ENCODE results near the gene JPT2.
"Not testable (repeated sequence)": the region's sequence is repeated elsewhere in the genome, so short reads cannot be mapped to it uniquely, and the experiment has no call there.

JPT2 gene

DNA sequence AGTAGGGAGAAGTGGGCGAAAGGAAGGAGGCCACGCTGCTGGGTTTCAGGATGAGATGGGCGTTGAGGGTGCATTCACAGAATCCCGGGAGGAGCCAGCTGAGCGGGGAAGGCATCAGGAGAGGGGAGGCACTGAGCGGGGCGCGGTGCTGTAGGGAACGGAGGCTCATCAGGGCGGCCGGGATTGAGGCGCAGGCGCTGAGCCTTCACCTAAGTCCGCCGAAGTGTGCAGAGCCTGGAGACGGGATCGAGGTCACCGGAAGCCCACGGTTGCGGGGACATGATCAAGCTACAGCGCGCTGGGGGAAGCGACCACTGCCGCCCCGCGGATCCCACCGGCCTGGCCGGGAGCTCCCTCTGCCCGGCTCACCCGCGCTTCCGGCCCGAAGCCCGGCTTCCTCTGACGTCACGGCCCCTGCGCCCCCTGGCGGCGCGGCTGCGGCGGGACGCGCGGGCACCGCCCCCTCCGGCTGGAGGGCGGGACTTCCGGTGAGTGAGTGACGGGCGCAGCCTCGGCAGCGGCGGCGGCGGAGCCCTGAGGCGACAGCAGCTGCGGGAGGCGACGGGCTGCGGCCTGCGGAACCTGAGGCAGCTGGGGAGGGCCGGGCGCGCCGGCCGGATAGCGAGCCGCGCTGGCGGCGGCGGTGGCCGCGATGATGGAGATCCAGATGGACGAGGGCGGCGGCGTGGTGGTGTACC, 27.8 kb downstream of the JPT2 start, which contains the start of gene MAPK8IP3:
MAPK8IP3 (plus strand) TSS at position 508 of the 698 bp plus-strand sequence; CDS start at position 653, 145 bp downstream.
- peak; percentile 85 to 95 (median 93) for DNase-seq (ENCODE audit: low read depth in 4 of 4, low spot score in 1 of 4)

DNA sequence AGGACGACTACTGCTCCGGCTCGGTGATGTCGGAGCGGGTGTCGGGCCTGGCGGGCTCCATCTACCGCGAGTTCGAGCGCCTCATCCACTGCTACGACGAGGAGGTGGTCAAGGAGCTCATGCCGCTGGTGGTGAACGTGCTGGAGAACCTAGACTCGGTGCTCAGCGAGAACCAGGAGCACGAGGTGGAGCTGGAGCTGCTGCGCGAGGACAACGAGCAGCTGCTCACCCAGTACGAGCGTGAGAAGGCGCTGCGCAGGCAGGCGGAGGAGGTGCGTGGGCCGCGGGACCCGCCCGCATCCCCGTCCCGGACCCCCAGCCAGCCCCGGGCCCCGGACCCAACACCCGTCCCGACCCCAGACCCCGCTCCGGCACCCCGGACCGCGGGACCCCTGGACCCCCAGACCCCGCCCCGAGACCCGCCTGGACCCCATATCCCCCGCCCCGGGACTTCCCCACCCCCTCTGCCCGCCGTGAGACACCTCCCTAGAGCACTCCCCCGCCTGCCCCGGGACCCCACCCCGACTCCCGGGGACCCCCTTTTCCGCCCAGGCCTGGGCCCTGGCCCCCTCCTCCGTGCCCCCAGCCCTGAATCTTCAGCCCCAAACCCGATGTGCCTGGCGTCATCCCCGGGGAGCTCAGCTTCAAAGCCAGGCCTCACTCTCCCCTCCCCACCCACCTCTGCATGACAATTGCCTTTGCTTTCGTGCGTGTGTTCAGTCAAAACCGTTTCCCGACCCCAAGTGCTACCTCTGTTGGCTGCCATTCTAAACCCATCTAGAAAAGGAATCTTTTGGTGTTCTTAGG, 28.5 kb downstream of the JPT2 start:
- DNase-seq (ENCODE audit: low read depth in 4 of 4, low spot score in 1 of 4): peak in 2 of 4 experiments; percentile 18 to 26

DNA sequence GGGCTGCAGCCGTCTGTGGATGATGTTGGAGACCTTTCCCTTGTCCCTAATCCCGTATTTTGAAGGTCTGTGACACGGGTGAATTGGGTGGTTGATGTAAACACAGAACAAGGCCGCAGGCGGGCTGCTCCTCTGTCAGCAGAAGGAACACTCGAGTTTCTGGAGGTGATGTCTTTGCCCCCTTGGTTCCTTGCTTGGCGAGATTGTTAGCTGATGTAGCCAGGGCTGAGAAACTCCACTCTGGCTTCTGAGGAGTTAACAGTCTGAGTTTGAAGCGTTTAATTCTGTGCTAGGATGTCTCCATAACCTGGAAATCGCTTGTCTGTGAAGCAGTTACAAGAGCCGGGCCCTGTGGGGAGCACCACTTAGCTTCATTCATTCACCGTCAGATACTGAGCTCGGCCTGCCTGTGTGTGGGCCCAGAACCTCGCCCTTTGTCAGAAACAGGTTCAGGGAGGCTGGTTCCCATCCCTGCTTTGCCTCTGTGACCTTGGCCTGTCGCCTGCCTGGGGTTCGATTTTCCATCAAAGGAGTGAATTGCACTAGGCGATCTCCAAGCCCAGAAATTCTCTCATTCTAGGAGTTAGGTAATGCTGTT, 29.2 kb downstream of the JPT2 start:
- no peak for DNase-seq (ENCODE audit: low read depth in 4 of 4, low spot score in 1 of 4)

DNA sequence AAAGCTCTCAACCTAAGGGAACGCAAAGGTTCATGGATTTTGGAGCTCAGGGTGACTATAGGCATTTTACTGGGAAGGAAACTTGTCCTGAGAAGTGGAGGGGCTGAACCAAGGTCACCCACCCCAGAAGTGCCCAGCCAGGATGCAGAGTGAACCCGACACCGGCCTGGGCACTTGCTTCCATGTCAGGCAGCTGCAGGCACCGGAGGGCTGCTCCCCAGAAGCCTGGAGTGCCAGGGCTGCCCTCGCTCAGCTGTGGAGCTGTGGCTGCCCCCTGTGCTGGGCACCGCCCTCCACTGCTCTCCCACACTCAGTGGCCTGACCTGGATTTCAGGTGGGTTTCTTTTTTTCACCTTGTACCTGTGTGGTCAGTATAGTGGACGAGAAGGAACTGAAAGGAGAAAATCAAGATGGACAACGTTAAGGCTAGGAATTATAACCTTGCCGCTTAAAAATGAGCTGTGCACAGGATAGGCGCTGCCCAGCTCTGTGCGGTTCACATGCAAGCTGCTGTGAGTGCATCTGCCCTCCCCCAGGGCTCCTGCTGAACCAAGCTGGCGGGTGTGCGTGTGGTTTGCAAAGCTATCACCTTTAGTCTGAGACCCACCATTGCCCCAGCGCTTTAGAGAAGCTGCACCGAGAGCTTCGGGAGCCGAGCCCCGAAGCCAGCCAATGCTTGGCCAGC, 30.1 kb downstream of the JPT2 start:
- no peak for DNase-seq (ENCODE audit: low read depth in 4 of 4, low spot score in 1 of 4)

DNA sequence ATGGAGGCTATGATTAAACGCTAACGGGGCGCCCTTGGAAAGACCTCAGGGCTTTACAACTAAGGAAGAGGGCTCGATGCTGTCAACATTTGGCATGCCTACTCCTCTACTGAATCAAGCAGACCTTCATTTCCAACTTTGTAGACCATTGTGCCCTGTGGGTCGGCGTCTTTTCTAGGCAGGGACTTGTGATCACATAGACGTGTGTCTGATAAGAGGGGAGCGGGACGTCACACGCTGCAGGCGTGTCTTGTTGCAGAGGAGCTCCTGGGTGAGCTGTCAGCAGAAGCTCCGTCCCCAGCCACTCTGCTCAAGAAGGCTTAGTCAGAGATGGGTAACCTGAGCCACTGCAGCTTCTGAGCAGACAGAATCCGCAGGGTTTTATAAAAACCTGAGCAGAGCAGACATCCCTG, 30.7 kb downstream of the JPT2 start:
- DNase-seq (ENCODE audit: low read depth in 4 of 4, low spot score in 1 of 4): no peak

DNA sequence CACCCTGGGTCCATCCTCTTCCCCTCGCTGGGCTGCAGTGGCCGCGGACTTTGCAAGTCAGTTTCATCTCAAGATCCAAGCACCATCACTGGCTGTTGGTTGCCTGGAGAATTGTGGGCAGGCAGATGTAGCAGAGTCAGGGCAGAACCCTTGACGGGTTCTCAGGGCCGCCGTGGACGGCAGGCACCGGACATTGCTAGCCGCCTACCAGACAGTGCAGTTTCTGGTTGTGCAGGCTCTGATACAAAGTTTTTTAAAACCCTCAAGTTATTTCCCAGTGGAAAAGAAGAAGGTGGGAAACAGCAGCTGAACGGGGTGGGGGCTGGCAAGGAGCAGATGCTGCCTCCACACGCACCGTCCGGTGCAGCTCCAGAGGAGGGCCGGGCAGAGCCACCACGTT, 31.3 kb downstream of the JPT2 start:
- DNase-seq (ENCODE audit: low read depth in 4 of 4, low spot score in 1 of 4): no peak

DNA sequence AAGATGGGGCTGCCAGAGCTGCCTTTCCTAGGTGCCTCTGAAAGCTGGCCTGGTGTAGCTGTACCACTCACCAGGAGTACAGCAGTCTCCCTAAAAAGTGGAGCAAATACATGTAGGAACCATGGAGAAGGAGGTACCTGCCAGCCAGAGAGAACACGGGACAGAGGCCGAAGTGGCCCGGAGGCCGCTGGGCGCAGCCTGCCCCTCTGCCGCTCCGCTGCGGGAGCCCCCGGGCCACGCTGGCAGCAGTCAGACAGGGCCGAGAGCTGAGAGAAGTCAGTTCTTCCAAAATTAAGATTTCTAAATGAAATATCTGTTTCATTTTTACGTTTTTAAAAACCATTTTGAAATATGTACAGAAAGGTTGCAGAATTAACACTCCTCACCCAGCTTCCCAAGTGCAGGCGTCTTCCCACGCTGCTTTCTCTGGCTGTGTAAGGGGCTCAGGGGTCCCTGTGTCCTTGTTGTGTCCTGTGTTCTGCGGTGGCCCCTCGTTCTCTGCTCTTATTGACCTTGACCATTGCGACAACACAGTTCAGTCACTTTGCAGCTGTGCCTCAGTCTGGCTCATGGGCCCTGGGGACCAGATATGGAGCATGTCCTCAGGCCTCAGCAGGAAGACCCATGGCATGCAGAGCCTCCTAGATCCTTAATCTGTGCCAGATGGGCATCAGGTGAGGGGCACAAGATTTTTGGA, 32.9 kb downstream of the JPT2 start:
- no peak for DNase-seq (ENCODE audit: low read depth in 4 of 4, low spot score in 1 of 4)

DNA sequence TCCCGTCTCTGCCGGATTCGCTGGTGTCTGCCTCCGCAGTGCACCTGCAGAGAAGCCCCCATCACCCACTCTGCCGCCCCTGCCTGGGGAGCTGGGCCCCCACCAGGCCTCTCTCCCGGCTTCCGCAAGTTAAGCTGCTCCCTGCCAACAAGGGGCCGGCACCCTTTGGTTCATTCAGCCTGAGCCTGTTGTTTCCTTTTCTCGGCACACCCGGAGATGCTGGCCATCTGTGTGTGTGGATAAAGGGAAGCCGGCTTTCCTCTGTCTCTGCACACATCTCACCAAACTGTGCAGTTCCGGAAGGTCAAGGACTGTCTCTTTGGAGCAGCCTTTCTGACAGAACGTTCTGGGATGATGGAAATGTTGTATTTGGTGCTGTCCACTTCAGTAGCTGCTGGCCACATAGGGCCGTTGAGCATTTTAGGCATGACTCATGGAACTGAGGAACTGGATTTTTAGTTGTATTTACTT, 34.7 kb downstream of the JPT2 start:
- no peak for DNase-seq (ENCODE audit: low read depth in 4 of 4, low spot score in 1 of 4)

DNA sequence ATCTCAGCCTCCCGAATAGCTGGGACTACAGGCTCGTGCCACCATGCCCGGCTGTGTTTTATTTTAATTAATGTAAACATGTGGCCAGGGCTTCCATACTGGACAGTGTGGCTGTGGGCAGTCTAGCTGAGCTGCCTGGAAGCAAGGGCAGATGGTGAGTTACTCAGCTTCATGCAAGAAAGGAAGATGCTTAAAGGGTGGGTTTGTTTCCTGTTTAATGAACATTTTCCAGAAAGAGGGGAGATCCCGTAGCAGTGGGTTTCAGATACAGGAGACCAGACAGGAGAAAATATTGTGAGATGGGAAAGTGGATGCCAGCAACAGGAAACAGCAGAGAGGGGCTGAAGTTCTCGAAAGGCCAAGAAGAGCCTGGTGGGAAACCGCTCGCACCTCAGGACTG, 35.3 kb downstream of the JPT2 start:
- DNase-seq (ENCODE audit: low read depth in 4 of 4, low spot score in 1 of 4): no peak

DNA sequence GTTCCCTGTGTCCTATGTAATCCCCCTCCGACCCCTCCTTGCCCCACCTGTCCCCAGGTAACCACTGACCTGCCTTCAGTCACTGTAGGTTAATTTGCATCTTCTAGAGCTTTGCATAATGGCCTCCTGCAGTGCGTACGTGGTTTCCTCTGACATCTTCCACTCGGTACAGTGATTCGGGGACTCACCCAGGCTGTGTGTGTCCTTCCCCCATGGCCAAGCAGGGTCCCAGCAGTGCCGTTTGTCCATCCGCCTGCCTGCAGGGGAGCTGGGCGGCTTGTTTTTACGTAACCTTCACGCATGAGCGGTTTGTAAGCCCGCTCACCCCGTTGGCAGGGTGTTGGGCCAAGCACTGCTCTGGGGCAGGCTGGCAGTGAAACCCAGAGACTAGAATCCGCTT, 35.9 kb downstream of the JPT2 start:
- DNase-seq (ENCODE audit: low read depth in 4 of 4, low spot score in 1 of 4): no peak

DNA sequence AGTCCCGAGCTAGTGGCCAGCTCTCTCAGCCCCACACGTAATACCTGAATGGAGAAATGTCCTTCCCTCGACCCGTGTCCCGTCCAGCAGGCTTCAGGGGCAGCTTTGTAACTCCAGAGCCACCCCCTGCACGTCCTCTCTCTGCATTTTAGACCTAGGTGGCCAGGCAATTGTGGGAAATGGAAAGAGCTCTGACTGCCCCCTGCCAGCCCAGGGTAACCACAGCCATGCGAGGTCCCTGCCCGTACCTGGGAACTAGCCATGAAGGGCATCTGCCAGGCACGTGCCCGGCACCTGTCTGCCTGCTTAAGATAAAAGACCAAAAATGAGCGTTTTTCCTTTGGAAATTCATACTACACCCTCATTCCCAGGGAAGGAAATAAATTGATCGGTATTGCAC, 37.1 kb downstream of the JPT2 start:
- no peak for DNase-seq (ENCODE audit: low read depth in 4 of 4, low spot score in 1 of 4)

DNA sequence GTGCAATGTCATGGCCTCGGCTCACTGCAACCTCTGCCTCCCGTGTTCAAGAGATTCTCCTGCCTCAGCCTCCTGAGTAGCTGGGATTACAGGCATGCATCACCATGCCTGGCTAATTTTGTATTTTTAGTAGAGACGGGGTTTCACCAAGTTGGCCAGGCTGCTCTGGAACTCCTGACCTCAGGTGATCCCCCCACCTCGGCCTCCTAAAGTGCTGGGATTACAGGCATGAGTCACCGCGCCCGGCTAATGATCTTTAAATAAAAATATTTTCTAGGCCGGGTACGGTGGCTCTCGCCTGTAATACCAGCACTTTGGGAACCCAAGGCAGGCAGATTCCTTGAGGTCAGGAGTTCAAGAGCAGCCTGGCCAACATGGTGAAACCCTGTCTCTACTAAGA, 40.2 kb downstream of the JPT2 start:
- DNase-seq (ENCODE audit: low read depth in 4 of 4, low spot score in 1 of 4): not testable (repeated sequence)

DNA sequence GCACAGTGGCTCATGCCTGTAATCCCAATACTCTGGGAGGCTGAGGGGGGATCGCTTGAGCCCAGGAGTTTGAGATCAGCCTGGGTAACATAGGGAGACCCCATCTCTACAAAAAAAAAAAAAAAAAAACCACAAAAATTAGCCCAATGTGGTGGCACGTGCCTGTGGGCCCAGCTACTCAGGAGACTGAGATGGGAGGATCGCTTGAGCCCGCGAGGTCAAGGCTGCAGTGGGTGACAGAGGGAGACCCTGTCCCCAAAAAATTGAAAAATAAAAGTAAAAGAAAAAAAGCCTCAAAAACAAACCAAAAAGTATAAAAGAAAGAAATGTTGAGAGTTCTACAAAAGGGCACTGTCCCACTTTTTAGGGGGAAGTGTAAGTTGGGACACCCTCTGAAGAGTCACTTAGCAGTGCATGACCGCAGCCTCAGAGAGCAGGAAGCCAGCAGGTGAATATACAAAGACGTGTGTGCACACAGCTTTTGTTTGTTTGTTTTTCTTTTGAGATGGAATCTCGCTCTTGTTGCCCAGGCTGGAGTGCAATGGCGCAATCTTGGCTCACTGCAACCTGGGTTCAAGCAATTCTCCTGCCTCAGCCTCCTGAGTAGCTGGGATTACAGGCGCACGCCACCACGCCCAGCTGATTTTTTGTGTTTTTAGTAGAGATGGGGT, 41.6 kb downstream of the JPT2 start:
- not testable (repeated sequence) for DNase-seq (ENCODE audit: low read depth in 4 of 4, low spot score in 1 of 4)

DNA sequence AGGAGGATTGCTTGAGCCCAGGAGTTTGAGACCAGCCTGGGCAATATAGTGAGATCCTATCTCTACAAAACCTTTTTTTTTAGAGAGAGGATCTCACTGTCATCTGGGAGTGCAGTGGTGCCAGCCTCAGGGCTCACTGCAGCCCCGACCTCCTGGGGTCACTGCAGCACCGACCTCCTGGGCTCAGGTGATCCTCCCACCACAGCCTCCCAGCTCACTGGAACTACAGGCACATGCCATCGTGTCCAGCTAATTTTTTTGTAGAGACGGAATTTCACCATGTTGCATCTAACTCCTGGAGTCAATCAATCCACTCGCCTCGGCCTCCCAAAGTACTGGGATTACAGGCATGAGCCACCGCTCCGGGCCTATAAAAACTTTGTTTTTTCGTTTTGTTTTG, 43.3 kb downstream of the JPT2 start:
- DNase-seq (ENCODE audit: low read depth in 4 of 4, low spot score in 1 of 4): no peak

DNA sequence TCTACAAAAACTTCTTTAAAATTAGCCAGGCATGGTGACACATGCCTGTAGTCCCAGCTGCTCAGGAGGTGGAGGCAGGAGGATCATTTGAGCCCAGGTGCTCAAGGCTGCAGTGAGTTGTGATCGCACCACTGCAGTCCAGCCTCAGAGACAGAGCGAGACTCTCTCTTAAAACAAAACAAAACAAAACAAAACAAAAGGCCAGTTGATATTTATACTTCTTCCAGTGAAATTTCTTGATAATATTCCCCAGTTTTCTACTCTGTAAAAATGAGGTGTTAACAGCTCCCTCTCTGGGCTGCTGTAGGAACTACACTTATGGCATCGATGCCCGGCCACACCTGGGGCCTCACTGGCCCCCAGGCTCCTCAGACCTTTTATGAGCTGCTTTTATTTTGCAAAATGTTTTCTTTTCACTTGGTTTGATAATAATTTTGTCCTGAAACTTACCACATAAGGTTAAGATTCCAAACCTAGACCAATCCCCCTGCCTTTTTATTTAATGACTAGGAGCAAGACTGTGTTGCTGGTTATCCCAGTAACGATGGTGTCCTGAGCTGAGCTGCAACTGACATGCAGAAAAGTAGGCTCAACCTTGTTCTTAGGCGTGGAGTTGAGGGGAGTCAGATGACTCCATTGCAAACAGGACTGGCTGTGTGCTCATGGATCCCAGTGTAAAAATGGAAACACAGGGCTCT, 45.5 kb downstream of the JPT2 start:
- DNase-seq (ENCODE audit: low read depth in 4 of 4, low spot score in 1 of 4): peak in 1 of 4 experiments; percentile 30

DNA sequence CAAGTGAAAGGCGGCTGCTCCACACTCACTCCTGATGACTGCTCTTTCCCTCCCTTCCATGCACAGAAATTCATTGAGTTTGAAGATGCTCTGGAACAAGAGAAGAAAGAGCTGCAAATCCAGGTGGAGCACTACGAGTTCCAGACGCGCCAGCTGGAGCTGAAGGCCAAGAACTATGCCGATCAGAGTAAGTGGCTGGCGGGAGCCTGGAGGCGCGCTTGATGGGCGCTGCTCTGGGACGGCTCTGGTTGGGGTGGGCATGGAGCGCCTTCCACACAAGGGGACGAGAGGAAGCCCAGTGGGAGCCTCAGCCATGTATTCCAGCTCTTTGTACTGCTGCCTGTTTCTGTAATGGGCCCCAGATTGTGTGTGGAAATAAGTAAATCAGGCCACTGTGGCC, 46.4 kb downstream of the JPT2 start:
- no peak for DNase-seq (ENCODE audit: low read depth in 4 of 4, low spot score in 1 of 4)

DNA sequence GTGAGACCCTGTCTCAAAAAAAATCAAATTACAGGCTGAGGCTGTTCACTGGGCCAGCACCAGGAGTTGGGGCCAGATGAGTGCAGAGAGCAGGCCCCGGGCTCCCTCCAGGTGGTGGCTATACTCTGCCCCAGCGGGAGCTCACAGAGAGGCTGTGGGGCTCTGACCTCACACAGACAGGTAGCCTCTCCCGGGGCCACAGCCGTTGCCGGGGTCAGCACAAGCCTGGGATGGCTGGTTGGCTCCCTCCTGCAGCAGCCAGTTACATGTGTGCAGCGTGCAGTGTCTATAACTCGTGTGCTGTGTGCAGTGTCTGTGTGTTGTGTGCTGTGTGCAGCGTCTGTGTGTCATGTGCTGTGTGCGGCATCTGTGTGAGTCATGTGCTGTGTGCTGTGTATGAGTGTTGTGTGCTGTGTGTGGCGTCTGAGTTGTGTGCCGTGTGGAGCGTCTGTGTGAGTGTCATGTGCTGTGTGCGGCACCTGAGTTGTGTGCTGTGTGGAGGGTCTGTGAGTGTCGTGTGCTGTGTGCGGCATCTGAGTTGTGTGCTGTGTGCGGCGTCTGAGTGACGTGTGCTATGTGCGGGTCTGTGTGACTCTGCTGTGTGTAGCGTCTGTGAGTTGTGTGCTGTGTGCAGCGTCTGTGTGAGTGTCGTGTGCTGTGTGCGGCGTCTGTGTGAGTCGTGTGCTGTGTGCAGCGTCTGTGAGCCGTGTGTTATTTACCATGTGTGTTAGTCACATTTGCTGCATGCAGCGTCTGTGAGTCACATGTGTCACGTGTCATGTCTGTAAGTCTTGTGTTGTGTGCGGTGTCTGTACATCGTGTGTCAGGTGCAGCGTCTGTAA, 48.8 kb downstream of the JPT2 start:
- no peak for DNase-seq (ENCODE audit: low read depth in 4 of 4, low spot score in 1 of 4)

All from stimulated activated CD4-positive, alpha-beta T cell treated with anti-CD3 and anti-CD28 coated beads, Interleukin-1b, Interleukin-23, amount 100 ng/mL, for 24 hours (primary cell).